PFSK-1 (cell line): ENCODE measurements around the gene BARX1.

Experiments
- FOXP2 ChIP-seq: optimal IDR thresholded peaks from 2 replicates; pipeline ENCODE3; 2011; ENCODE audit warnings: borderline replicate concordance, control low read depth, inconsistent platforms; ENCODE audit not compliant: insufficient read depth; ENCODE audit errors: extremely low read length, extremely low read depth
- POLR2AphosphoS5 ChIP-seq: IDR thresholded peaks from 2 replicates; pipeline ENCODE4 v1.6.1; 2012; ENCODE audit warnings: low read depth, mild to moderate bottlenecking, control low read depth, low read length, moderate library complexity
- REST ChIP-seq, 2 experiments: IDR thresholded peaks; 2 replicates each; pipeline versions ENCODE4 v1.6.1 to v1.8.0; 2011 to 2012; ENCODE audit warnings: low read depth in 2 of 2, low read length in 2 of 2, control low read depth in 1 of 2, inconsistent platforms in 1 of 2, mild to moderate bottlenecking in 1 of 2, moderate library complexity in 1 of 2; ENCODE audit not compliant: insufficient read depth in 1 of 2
- SIN3A ChIP-seq: IDR thresholded peaks from 2 replicates; pipeline ENCODE4 v1.6.1; 2012; ENCODE audit warnings: mild to moderate bottlenecking, low read length, moderate library complexity, borderline replicate concordance; ENCODE audit not compliant: insufficient read depth
- TAF1 ChIP-seq: IDR thresholded peaks from 2 replicates; pipeline ENCODE4 v1.6.1; 2012; ENCODE audit warnings: low read length, control low read depth, borderline replicate concordance; ENCODE audit not compliant: insufficient read depth

BARX1 gene

DNA sequence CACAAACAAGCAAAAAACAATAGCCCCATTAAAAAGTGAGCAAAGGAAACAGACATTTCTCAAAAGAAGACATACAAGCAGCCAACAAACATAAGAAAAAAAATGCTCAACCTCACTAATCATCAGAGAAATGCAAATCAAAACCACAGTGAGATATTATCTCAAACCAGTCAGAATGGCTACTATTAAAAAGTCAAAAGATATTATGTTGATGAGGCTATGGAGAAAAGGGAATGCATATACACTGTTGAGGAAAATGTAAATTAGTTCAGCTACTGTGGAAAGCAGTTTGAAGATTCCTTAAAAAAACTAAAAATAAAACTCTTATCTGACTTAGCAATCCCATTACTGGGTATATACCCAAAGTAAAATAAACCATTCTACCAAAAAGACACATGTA is 28.7 kb upstream of the BARX1 start:
- TF ChIP-seq TAF1, result no peak
- TF ChIP-seq FOXP2, result no peak
- no peak for TF ChIP-seq POLR2AphosphoS5
- TF ChIP-seq REST (IDR thresholded peaks at IDR 0.05; ENCODE audit: insufficient read depth in 1 of 2, low read depth in 2 of 2, low read length in 2 of 2), result no peak
- TF ChIP-seq SIN3A, result no peak

DNA sequence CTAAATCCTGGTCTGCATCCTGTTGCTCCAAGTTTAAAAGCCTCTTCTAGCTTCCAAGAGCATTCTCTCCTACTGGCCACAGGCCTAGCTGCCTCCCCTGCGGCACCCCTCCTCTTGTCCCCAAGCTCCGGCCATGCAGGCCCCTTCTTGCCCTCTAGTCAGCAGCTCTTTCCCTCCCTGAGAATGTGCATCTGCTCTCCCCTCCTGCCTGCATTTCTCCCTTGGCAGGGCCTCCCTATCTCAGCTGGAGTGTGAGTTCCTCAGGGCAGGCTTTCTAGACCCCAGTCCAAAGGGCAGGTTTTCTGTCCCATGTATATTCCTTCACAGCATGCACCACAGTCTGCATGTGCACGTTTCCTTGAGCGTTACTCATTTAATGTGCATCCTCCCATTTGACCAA is 24.6 kb upstream of the BARX1 start:
- TF ChIP-seq POLR2AphosphoS5 (no peak), FOXP2 (no peak), TAF1 (no peak), REST (IDR thresholded peaks at IDR 0.05; ENCODE audit: insufficient read depth in 1 of 2, low read depth in 2 of 2, low read length in 2 of 2) (no peak), SIN3A (no peak)

DNA sequence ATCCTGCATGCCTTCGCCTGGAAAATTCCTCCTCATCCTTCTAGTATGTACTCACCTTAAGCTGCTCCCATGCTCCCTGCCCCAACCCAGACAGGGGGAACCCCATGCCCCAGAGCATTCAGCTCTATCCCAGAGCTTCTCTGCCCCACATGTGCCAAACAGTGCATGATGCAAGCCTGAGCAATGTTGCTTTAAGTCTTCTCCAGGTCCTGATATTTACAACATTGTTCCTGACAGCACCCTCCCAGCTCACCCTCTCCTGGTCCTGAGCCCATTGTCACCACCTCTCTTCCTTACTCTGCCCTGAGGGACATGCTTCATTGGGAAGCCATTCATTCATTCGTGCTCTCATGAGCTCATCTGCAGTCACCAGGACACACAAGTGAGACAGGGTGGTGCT is 23.4 kb upstream of the BARX1 start:
- TF ChIP-seq TAF1 (no peak), SIN3A (no peak), POLR2AphosphoS5 (no peak), REST (IDR thresholded peaks at IDR 0.05; ENCODE audit: insufficient read depth in 1 of 2, low read depth in 2 of 2, low read length in 2 of 2) (no peak), FOXP2 (no peak)

- TF ChIP-seq FOXP2, result no peak
- TF ChIP-seq TAF1, result no peak
- no peak for TF ChIP-seq SIN3A
- TF ChIP-seq REST (IDR thresholded peaks at IDR 0.05; ENCODE audit: insufficient read depth in 1 of 2, low read depth in 2 of 2, low read length in 2 of 2), result no peak
- no peak for TF ChIP-seq POLR2AphosphoS5
Observed at GRCh38 chr9:93976973-93977372, 21.8 kb upstream of the BARX1 start.

- TF ChIP-seq SIN3A, result no peak
- no peak for TF ChIP-seq TAF1
- no peak for TF ChIP-seq POLR2AphosphoS5
- TF ChIP-seq REST (IDR thresholded peaks at IDR 0.05; ENCODE audit: insufficient read depth in 1 of 2, low read depth in 2 of 2, low read length in 2 of 2), result no peak
- no peak for TF ChIP-seq FOXP2
Observed at GRCh38 chr9:93976081-93976480, 20.9 kb upstream of the BARX1 start.
